ENCODE results near the gene AP1G1.

GRCh38 chr16:71754652-71755051 is 54.0 kb downstream of the AP1G1 start:
- TF ChIP-seq ZNF558 (tag by site-specific recombination; IDR thresholded peaks at IDR 0.05) (no peak), CTCF (tag by site-specific recombination; IDR thresholded peaks at IDR 0.05) (no peak), ZNF174 (tag by site-specific recombination; IDR thresholded peaks at IDR 0.05) (no peak), ZNF335 (tag by site-specific recombination; conservative IDR thresholded peaks at IDR 0.05) (no peak), ZNF433 (tag by site-specific recombination; IDR thresholded peaks at IDR 0.05; ENCODE audit: low read depth) (no peak), ZNF248 (tag by site-specific recombination; IDR thresholded peaks at IDR 0.05) (no peak), PRDM1 (tag by site-specific recombination; IDR thresholded peaks at IDR 0.05) (no peak), ZNF140 (tag by site-specific recombination; IDR thresholded peaks at IDR 0.05) (no peak), KLF16 (tag by site-specific recombination; IDR thresholded peaks at IDR 0.05) (no peak), GLI2 (tag by site-specific recombination; IDR thresholded peaks at IDR 0.05; ENCODE audit: borderline replicate concordance, low read depth) (no peak), ZNF324 (tag by site-specific recombination; IDR thresholded peaks at IDR 0.05) (no peak), ZBTB44 (tag by site-specific recombination; IDR thresholded peaks at IDR 0.05) (no peak), REST (tag by site-specific recombination; IDR thresholded peaks at IDR 0.05) (no peak), HOXC10 (CRISPR knock-in tag; IDR thresholded peaks at IDR 0.05) (no peak)

Data from HEK293 (cell line).